CD4-positive, alpha-beta T cell treated with Interleukin-6 at 100 ng/mL for 8 hours (primary cell): ENCODE data around the gene ZNF407.
"Not testable (repeated sequence)": the region's sequence is repeated elsewhere in the genome, so short reads cannot be mapped to it uniquely, and the experiment has no call there.

Source experiments
- DNase-seq: peaks from one replicate; pipeline ENCODE4 v3.0.0-alpha.2; 2020; ENCODE audit warnings: mixed read lengths, low spot score

ZNF407 gene

DNA sequence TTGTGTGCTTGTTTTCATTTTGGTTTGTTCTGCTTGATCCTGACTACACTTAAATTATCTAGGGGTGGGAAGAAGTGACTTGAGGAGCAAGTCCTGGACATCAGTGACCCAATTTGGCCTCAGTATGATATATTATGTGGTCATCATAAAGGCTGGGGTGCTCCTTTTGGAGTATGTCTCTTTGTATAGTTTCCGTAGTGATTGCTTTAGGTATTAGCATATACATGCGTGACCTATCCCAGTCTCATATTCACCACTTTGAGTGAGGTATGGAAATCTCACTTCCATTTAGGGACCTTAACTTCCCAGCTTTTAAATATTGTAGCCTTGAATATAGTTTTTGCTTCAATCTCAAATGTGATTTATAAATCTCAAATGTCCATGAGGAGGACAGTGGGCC, 370.3 kb downstream of the ZNF407 start:
- no peak for DNase-seq

DNA sequence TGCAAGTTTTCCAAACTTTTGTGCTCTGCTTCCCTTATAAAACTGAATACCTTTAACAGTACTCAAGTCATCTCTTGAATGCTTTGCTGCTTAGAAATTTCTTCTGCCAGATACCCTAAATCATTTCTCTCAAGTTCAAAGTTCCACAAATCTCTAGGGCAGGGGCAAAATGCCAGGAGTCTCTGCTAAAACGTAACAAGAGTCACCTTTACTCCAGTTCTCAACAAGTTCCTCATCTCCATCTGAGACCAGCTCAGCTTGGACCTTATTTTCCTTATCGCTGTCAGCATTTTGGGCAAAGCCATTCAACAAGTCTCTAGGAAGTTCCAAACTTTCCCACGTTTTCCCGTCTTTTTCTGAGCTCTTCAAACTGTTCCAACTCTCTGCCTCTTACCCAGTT, 373.7 kb downstream of the ZNF407 start:
- not testable (repeated sequence) for DNase-seq

DNA sequence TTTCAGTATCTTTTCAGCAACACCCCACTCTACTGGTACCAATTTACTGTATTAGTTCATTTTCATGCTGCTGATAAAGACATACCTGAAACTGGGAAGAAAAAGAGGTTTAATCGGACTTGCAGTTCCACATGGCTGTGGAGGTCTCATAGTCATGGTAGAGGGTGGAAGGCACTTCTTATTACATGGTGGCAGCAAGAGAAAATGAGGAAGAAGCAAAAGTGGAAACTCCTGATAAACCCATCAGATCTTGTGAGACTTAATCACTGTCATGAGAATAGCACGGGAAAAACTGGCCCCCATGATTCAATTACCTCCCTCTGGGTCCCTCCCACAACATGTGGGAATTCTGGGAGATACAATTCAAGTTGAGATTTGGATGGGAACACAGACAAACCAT, 374.1 kb downstream of the ZNF407 start:
- not testable (repeated sequence) for DNase-seq

DNA sequence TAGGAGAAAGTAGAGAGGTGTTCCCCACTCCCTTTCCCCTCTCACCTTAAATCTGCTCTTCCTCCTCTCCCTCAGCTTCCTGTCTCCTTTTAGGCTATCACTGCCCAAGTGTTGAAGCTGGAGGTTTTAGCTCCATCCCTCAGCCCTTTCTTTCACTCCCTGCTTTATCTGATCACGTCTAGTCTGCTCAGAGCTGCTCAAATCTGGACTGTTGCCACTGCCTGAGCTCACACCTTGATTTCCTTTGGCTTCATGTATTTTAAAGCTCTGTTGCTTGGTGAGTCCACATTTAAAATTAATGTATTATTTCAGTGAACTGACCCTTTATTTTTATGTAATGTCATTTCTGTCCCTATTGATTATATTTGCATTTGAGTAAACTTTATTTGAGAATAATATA, 374.7 kb downstream of the ZNF407 start:
- DNase-seq = no peak

DNA sequence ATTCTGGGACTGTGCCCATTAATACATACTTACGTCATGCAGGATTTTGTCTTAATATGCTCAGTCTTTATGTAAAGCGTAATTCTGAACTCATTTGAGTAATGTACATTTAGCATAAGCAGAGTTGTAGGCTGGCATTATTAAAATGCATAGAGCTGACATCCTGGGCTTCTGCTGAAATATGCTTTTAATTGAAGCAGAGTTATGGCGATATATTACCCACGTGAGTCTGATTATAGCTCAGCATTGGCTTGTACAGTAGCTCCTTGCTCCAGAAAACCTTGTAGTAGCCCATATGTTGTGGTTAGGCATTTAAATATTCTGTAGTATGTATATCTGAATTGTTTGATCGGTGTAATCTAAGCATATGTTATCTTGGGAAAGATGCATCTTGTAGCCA, 377.3 kb downstream of the ZNF407 start:
- DNase-seq = no peak

DNA sequence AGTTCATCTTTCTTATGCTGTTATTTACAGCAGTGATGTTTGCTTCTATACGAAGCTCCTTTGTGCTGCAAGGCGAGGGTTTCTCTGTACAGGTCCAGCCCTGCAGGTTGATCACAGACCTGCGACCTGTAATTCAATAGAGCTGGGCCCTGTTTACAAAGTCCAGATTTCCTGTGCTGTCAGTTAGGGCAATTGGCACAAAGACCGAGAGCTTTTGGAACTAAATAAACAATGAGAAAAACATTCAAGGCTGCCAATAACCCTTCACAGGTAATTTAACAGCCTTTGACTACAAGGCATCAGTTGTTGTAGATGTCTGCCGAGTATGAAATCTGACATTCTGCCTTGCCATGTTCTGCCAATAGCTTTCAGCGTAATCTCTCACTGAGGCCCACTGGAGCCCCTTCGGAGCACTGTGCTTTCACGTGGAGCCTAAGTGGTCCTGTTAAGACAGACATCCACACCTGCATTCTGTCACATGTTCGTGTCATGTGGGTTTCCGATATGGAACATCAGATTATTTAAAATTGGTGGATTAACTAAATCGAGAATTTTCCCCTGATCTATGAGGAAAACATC, 378.8 kb downstream of the ZNF407 start:
- no peak for DNase-seq

DNA sequence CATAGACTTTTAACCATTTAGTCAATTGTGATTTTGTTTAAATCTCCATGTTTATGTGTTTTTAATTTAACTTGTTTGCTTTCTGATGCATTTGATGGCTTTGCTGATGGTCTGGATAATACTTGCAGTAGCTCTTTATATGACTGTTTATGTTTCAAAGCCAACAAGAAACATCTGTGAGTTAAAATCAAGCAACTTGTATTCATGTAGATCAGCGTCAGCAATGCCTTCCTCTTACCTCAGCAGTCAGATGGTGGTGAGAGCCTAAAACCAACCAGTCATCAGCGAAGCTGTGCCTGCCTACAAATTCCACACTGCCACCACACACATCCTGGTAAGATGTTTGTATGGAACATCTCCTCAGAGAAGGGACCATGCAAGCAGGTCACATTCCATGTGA, 379.4 kb downstream of the ZNF407 start:
- DNase-seq = no peak

DNA sequence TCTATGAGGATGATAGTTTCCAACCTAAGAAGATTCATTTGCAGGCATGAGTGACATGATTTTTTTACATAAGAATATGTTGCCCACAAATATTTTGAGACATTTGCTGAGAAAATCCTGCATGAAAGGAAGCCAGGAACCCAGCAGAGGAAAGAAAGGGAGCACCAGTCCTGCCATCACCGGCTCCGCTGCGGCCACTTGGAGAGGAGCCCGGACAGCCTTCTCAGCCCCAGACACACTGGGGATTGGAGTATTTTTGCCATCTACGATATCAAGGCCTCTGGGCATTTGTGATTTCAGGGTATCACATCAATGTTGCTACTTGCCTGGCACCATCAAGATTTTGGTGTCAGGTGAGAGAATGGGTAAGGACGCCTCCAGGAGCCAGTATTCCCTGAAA, 383.0 kb downstream of the ZNF407 start:
- no peak for DNase-seq

DNA sequence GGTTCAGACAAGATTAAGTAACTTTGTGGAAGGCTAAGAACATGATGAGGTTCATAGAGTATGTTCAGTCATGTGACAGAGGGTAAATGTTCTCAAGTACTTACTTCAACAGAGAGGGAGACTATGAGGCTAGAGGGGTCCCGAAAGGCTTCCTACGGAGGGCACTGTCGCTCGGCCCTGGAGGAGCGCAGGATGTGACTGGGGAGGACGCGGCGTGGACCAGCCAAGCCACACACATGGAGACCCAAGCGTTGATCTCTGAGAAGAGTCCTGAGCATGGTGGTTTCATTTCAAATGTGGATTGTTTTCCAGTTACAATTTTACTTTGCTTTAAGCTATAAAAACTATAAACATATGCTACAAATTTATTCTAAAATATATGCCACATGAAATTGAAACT, 383.8 kb downstream of the ZNF407 start:
- no peak for DNase-seq

DNA sequence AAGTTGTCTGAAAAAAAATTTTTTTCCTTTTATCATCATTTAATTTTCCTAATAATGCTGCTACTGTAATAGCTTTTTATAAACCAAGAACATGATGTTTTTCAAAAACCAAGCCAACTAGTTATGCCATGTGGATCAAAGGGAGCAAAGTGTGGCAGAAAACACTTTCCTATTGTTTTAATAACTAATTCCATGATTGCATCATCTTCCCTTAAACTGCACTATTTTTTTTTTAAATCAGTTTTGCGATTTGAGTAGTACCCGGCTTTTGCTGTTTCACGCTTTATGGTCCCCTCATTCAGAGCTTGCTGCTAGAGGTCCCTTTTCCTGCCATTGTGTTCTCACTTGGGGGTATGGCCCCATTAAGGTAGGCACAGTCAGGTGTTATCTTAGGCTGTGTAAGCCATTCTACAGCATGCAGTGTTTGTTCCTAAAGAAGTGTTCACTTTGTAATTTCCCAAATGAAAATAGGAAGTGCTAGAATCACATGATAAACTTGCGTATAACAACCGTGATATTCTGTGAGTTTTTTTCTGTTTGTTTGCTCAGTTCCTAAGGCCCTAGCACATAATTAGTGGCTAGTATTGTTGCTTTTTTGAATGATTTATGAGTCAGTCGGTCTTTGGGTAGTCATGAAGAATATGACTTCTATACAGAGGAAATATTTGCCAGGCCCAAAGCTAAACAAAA, 385.4 kb downstream of the ZNF407 start:
- DNase-seq = no peak

DNA sequence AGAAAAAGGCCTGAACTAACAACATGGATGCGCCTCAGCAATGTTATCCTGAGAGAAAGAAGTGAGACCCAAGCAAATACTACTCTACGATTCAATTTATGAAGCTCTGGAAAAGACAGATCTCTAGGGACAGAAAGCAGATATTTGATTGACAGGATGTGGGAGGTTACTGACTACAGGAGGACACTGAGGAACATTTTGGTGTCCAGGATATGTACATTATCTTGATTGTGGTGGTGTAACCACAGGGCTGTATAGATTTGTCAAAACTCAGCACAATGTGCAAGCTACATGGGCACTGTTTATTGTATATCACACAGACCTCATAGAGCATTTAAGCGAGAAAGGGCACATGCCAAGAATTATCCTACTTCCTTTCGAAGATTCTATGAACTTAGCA, 391.5 kb downstream of the ZNF407 start:
- no peak for DNase-seq

DNA sequence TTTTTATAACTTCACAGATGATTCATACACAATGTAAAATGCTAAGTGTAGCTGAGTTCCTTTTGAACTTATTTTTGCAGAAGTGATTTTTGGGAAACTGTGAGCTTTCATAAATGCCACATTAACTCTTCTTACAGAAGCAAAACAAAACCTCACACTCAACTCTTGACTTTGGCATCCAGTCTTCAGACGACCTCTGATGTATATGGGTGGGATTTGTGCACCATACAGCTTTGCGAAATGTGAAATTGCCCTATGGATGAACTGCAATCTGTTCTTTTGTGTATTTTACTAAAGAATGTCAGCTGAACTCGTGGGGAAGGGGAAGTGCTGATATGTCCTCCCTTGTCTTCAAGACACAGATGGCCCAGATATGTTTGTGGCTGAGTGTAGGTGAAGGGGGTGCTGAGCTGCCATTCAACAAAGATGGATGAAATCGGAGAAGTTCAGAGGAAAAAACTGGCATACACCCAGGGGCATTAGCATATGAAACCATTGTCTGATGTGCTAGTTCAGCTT, 393.0 kb downstream of the ZNF407 start:
- no peak for DNase-seq

DNA sequence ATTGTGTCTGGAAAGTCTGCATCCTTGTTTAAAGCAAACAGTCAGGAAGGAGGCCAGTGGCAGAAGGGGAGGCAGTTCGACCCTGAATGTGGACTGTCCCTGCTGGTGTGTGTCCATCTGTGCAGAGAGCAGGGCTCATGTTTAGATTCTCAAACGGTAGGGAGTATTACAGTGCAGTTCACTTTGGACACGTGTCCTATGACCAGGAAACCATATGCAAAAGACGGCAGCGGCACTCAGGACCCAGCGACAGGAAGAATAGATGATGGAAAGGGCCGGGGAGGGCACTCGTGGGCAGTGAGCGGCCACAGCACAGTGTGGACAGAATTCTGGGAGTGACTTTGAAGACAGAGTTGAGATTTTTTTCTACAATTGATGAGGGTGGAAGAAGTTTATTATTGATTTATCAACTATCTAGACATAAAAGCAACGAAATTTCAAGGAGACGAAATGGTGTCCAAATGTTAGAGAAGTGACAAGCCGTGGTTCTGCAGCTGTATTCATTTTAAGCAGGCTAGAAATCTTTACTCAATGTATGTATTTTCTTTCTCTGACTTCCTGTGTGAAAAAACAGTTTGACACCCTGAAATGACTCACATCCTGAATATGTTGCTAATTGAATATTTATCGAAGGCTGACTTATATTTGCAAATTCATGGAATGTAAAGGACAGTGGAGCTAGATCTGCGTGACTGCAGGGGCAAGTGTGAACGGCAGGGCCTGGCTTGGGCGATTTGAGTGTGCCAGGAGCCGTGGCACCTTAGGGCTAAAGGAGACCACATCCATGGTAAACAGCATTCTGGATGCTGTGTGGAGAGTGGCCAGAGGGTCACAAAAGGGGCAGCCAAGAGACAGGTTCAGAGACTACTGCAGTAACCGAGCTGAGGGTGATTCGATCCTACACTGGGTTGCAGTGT, 397.1 kb downstream of the ZNF407 start:
- peak; percentile 35 for DNase-seq

DNA sequence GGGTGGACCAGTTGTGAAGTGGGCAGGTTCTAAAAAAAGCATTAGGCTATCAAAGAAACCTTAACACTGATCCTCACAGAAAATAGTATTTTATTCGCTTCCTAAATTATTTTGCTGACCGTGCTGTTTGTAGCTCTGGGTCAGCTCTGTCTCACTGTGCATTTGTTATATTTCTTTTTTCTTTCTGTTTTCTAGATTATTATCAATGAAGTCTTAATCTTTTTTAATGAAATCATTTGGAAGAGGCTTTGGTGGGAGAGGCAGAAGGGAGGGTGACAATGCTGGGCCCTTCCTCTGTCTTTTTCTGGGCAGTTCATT, 397.7 kb downstream of the ZNF407 start:
- no peak for DNase-seq

DNA sequence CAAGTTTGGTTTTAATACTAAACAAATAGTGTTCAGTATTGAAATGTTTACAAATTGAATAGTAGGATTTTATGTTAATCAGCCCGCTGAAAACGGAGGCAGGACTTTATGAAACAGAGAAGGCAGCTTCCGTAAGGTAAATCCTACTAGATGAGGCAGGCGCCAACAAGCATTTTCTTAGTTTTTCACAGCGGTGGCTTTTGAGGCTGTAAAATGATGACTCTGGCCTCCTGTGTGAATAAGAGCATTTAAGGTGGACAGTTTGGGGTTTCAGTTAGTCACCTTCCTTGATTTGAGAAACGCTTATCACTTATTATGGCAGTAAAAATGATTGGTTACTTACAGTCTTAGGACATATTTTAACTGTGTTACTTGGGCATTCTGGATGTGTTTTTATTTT, 398.4 kb downstream of the ZNF407 start:
- peak; percentile 17 for DNase-seq

DNA sequence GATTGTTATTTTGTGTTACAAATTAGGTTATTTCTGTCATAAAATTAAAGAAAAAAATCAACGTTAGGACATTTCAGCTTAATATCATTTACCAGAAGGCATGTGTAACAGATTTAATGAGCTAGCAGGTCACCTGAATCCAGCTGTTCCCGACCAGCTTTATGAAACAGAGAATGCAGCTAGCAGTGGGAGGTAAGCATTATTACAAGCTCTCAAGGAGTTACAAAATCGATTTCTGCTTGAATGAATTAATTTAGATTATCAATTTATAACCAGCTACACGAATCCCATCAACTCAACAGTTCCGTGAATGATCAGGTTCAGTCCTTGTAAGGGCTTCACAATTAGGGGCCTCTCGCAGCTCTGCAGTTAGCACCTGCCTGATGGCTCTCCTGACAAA, 399.3 kb downstream of the ZNF407 start:
- no peak for DNase-seq

DNA sequence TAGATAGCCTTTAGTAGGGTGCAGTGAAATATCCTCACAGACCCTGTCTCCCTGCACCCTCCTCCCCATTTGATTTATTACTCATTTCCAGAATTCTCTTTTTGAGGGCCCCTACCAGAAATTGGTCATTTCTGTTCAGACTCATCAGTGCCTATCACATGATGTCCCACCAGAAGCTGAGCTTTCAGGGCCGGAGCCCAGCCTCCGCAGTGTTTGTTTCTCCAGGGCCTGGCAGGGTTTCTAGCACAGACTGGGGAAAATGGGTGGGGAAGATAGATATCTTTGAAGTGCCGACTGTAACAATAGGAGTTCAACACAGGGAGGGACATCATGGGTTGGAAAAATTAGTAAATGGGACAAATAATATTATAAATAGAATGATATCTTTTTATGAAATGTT, 403.2 kb downstream of the ZNF407 start:
- DNase-seq = no peak

DNA sequence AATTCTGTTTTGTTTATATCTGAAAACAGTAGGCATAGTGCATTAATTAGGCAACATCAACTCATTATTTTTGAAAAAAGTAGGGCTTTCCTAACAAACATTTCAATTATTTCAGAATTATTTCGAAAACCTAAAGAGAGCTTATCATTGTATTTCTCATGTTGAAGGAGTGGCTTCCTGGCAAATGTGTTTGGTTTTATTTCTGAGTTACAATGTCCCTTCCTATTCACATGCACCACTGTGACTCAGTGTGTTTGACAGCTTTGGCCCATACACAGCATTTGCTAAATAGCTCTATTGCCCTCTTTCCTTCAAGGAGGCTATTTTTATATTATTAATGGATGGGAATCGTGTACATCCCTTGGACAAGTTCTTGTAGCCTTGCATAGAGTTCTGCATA, 405.4 kb downstream of the ZNF407 start:
- DNase-seq = no peak

DNA sequence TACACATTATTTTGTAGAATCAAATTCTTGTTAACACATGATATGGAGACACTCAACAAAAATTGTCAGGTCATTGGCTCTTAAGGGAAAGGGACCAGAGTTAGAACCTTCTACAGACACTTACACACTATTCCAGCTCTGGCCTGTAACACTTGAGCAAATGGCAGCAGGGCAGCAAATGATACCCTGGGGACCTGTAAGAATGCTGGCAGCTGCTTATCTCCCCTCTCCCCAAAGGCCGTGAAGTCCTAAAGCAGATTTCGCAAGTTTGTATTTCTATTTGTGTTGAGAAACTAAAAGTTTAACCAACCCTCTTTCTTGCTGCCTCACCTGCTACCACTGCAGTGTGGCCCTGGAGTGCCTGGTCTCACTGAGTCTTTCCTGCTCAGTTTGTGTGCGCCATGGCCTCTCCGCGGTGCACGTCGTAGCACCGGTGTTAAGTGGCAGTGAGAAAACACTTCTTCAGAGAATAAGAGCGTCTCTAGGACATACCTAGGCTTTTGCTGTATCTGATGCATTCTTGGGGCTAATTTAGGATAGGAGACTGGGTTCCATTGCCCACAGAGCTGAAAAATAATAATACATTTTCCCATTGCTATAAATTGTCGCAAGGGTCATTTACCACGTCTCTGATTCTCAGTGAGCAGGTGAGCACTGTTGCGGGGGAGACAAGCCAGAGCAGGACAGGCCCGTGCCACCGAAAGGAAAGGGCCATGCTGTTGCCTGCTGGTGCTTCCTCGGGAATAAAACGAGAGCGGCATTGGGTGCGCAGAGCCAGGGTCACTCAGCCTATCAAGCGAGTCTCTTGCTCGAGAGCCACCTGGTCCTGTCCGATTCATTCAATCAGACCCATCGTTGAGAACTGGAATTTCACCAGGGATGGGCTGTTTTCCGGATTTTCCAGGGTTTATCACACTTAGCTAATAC, 406.4 kb downstream of the ZNF407 start:
- no peak for DNase-seq

DNA sequence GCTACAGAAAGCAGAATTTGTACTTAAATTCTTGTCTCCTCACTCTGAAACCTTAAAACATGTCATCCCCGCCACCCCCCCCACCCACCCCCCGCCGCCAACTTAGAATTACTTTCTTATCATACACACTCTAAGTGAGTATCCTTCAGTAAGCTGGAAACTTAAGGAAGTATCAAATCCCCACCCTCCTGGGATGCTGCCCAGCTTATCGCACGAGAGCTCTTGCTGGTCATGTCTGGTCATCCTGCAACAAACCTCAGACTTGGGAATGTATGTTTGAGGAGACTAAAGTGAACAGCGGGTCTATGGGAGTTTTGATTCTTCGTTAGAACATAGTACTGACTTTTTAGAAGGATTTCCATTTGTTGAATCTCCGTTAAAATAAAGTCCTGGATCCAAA, 408.0 kb downstream of the ZNF407 start:
- no peak for DNase-seq

DNA sequence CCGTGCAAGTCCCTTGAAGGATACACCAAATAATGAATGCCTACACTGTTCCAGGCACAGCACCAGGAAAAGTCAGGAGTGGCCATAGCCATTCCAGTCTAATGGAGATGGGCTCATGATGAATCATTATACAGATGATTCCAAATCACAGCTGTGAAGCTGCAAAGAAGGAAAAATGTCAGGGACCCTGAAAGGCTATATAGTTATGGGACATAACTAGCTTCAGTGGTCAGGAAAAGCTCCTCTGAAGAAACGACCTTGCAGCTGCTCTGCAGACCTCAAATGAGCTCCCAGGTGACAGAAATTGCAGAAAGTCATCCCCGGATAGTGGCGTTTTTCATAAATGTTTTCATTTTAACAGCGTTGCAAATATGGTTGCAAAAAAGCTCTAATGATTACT, 410.5 kb downstream of the ZNF407 start:
- DNase-seq = no peak

DNA sequence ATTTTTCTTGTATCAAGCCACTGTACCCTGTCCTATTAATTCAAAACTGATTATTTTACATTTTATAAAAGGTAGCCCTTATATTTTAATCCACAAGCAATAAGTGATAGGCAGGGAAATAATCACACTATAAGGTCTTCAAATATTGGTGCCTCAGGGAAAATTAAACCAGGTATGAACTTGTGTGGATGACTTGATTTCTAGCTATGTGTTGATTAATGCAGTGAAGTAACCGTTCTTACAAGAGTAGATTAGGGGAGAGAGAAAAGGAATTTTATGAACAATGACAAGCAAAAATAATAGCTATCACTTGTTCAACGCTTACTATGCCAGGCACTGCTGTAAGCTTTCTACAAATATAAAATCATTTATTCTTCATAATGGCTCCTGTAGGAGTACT, 411.6 kb downstream of the ZNF407 start:
- DNase-seq = no peak
